WTC11 (cell line): ENCODE data around the gene NEO1.

Experiments
- CBFB ChIP-seq: sonication (generic); formaldehyde crosslinking; IDR thresholded peaks from 2 replicates; pipeline ENCODE4 v1.8.1; 2022; ENCODE audit warnings: mild to moderate bottlenecking, low read depth, missing genetic modification reagents
- TF ChIP-seq, protein P1 (sequence below): sonication (generic); formaldehyde crosslinking; IDR thresholded peaks from 2 replicates; pipeline ENCODE4 v1.8.1; 2022; ENCODE audit warnings: missing genetic modification reagents, borderline replicate concordance
- TF ChIP-seq, protein P2 (sequence below): fragments of 200-600 bp; IDR thresholded peaks from 2 replicates; pipeline ENCODE4 v1.8.0; 2022; ENCODE audit warnings: antibody characterized with exemption

DNA sequence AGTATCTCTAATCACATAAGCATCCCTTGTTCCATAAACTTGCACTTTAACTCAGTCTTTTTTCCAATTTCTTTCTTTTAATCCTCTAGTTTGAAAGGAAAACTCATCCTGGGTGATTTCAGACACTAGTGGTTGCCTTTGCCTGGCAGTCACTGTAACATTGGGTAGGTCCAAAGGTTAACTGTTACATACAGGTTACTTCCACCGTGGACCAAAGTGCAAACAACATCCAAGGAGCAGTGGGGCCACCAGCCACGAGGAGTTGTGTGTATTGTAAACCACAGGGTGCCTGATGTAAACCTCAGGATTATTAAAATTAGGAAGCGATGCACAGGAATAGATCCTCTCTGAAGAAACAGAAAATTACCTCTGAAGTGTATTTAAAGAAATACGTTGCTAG, 241.5 kb downstream of the NEO1 start:
- TF ChIP-seq, protein P1, sequence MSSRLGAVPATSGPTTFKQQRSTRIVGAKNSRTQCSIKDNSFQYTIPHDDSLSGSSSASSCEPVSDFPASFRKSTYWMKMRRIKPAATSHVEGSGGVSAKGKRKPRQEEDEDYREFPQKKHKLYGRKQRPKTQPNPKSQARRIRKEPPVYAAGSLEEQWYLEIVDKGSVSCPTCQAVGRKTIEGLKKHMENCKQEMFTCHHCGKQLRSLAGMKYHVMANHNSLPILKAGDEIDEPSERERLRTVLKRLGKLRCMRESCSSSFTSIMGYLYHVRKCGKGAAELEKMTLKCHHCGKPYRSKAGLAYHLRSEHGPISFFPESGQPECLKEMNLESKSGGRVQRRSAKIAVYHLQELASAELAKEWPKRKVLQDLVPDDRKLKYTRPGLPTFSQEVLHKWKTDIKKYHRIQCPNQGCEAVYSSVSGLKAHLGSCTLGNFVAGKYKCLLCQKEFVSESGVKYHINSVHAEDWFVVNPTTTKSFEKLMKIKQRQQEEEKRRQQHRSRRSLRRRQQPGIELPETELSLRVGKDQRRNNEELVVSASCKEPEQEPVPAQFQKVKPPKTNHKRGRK (CRISPR knock-in tag), result no peak
- TF ChIP-seq CBFB (CRISPR knock-in tag), result no peak
- TF ChIP-seq, protein P2, sequence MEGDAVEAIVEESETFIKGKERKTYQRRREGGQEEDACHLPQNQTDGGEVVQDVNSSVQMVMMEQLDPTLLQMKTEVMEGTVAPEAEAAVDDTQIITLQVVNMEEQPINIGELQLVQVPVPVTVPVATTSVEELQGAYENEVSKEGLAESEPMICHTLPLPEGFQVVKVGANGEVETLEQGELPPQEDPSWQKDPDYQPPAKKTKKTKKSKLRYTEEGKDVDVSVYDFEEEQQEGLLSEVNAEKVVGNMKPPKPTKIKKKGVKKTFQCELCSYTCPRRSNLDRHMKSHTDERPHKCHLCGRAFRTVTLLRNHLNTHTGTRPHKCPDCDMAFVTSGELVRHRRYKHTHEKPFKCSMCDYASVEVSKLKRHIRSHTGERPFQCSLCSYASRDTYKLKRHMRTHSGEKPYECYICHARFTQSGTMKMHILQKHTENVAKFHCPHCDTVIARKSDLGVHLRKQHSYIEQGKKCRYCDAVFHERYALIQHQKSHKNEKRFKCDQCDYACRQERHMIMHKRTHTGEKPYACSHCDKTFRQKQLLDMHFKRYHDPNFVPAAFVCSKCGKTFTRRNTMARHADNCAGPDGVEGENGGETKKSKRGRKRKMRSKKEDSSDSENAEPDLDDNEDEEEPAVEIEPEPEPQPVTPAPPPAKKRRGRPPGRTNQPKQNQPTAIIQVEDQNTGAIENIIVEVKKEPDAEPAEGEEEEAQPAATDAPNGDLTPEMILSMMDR, result no peak
